ENCODE results near the gene HES7. TPM values are rescaled to one million over a fixed set of nuclear protein-coding genes. Genes with fewer than 3 reads are reported as not detected.

Gene HES7
- total RNA-seq, 4 donors from 2014 or later = not detected

DNA sequence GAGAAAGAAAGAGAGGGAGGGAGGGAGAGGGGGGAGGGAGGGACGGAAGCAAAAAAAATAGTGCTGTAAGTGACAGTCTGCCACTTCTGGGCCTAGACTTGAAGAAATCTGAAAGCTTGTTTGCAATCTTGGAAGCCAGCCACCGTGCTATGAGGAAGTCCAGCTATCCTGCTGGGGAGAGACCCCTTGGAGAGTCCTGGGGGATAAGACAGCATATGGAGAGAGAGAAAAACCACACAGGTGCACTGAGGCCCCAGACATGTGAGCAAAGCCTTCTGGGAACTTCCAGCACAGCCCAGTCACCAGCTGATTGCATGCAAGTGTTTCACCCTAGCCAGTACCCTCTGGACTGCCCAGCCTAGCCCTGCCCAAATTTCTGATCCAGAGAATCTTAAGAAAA, 23.8 kb downstream of the HES7 start:
- TF ChIP-seq, protein P1, sequence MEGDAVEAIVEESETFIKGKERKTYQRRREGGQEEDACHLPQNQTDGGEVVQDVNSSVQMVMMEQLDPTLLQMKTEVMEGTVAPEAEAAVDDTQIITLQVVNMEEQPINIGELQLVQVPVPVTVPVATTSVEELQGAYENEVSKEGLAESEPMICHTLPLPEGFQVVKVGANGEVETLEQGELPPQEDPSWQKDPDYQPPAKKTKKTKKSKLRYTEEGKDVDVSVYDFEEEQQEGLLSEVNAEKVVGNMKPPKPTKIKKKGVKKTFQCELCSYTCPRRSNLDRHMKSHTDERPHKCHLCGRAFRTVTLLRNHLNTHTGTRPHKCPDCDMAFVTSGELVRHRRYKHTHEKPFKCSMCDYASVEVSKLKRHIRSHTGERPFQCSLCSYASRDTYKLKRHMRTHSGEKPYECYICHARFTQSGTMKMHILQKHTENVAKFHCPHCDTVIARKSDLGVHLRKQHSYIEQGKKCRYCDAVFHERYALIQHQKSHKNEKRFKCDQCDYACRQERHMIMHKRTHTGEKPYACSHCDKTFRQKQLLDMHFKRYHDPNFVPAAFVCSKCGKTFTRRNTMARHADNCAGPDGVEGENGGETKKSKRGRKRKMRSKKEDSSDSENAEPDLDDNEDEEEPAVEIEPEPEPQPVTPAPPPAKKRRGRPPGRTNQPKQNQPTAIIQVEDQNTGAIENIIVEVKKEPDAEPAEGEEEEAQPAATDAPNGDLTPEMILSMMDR (IDR thresholded peaks at IDR 0.05; ENCODE audit: low read depth) = no peak

DNA sequence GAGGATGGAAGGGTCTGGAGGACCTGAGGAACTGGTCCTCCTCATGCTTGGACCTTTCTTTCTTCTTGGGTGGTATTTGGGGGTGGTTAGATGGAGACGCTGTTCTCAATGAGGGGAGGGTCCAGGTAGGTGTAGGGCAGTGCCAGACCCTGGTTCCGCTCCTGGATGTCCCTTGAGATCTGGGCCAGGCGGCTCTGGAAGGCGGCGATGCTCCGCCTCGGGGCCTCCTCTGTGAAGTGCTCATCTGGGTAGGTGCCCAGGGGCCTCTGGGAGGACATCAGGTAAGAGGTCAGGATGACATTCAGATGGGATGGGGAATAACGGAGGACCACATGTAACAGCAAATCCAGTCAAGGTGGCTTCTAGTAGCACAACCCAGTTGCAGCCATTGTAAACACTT, 27.4 kb downstream of the HES7 start:
- TF ChIP-seq, protein P1 (IDR thresholded peaks at IDR 0.05; ENCODE audit: low read depth) = no peak

DNA sequence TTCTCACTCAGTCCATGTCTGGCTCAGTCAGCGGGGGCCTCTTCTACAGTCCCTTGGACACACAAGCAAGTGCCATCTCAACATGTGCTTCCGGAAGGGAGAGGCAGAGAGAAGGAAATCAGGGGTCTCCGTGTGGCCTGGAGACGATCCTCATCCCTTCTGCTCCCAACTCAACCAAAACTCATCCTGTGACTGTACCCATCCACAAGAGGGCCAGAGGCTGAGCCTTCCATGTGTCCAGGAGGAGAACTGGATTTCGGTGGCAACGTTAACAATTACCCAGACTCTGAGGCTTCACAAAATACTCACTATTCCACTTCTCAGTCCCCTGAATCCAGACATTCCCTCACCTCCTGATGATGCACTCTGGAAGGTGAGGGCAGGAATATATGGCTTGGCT, 28.5 kb downstream of the HES7 start:
- TF ChIP-seq, protein P1 (IDR thresholded peaks at IDR 0.05; ENCODE audit: low read depth) = no peak

DNA sequence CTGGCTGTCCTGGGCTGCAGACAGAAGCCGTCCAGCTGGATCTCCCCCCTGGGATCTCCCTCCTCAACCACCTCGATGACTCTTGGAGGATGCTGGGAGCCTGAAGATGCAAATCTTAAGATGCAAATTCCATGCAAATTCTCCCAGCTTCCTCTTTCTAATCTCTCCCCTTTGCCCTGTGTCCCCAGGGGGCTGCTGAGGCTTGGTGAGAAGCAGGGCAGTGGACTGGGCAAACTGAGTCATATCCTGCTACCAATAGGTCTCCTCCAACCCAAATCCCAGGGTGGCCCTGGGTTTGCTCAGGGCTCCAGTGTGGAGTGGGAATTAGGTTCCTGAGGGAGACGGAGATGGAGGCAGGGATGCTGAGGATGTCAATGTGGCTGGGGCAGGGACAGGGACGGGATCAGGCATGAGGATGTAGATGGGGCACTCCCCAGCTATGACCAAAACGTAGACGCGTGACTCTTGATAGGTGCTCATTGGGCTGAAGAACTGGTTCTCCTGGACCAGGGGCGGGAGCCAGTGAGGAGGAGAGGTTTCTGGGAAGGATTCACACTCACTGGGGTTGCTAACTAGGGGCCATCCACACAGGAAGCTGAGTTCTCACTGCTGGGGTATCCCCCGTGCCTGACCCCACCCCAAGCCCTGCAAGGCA, 32.7 kb downstream of the HES7 start:
- TF ChIP-seq, protein P1 (IDR thresholded peaks at IDR 0.05; ENCODE audit: low read depth) = no peak

DNA sequence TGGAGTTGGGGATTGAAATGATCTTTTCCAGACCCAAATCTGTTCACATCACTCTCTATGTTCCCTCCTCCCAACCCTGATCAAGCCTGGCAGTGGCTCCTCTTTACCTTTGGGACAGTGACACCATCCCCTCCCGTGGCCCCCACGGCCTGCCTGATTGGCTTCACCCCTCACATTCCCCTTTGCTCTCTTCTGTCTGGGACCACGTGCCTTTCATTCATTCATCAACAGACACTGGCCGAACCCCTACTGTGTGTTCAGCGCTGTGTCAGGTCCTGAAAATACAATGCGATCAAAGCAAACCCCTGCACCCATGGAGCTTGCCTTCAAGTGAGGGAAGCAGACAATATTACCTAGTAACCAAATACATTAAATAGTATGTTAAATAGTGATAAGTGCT, 34.2 kb downstream of the HES7 start:
- TF ChIP-seq, protein P1 (IDR thresholded peaks at IDR 0.05; ENCODE audit: low read depth) = no peak

DNA sequence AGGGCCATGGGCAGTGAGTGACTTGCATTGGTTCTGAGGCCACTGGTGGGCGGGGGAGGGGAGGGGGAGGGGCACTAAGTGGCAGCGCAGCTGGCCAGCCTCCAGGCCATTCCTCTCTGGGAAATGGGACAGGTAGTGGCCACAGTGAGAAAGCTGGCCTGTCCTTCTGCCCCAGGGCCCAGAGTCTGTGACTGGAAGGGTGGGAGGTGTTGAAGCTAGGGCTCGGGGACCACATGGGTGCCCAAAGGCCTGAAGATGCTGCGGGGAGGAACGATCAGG, 36.0 kb downstream of the HES7 start:
- TF ChIP-seq, protein P1 (IDR thresholded peaks at IDR 0.05; ENCODE audit: low read depth) = no peak

DNA sequence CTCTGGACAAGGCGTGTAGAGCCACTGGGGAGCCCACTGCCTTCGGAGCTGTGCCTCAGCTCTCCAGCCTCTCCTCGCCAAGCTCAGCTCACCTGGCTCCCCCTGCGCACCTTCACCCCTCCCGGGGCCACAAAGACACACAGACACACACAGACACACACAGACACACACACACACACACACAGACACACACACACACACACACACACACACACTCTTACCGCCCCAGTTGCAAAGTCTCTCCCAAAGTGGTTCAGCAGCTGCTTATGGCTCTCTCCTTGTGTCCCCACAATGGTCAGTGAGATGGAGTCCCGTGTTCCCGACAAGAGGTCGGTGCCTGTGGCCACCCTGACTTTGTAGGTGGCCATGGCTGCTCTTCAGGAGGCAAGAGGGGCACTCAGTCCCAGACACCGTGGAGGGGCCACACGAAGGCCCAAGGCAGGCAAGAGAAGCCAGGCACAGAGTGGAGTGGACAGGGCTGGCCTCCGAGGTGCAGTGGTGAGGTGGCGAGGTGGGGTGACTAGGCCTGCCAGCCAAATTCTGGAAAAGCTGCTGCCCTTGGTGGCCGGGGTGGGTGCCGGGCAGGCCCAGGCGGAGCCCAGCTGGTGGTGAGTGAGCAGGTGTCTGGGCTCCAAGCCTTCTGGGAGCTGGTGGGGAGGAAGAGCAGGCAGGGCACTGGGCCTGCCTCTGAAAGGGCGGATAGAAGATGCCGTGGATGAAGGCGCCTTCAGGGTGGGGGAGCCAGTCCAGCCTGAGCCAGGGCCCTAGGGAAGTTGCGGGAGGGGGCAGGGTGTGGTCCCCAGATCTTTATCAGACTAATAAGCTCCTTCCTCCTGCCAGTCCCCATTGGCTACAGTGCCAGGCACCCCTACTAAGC, 36.6 kb downstream of the HES7 start, which contains the start of gene ALOX12B:
Gene ALOX12B, minus strand, starts transcription at position 642 of the 877 bp plus-strand sequence. Its CDS starts 274 bp downstream, at position 368.
- TF ChIP-seq, protein P1 (IDR thresholded peaks at IDR 0.05; ENCODE audit: low read depth) = no peak
